Heart left ventricle (tissue), 16 donors: ENCODE measurements around the gene MC1R. TPM values are rescaled to one million over a fixed set of nuclear protein-coding genes. Genes with fewer than 3 reads are reported as not detected.

Experiments used
- ATAC-seq, 4 donors: fragments of 200-7000 bp; cut with Tn5 transposase; one replicate each; pipeline ENCODE4 v1.9.1; 2020 to 2022; ENCODE audit warnings: moderate library complexity in 4 of 4, mild to moderate bottlenecking in 3 of 4, moderate number of reproducible peaks in 1 of 4
- DNase-seq, 5 donors: peaks; one replicate each; pipeline ENCODE4 v3.0.0-alpha.2; 2020
- H3K27ac ChIP-seq, 12 donors: fragments of 200-600 bp; sonication (generic) in 4 of 12; one replicate each; pipeline versions ENCODE4 v1.5.0 to v1.8.0; 2016 to 2022; ENCODE audit warnings: mild to moderate bottlenecking in 2 of 12
- H3K27me3 ChIP-seq, 9 donors: fragments of 200-600 bp; sonication (generic) in 2 of 9; one replicate each; pipeline versions ENCODE4 v1.5.1 to v1.8.0; 2016 to 2022; ENCODE audit warnings: mild to moderate bottlenecking in 3 of 9
- H3K36me3 ChIP-seq, 9 donors: fragments of 200-600 bp; sonication (generic) in 2 of 9; one replicate each; pipeline versions ENCODE4 v1.5.0 to v1.8.0; 2018 to 2022; ENCODE audit warnings: mild to moderate bottlenecking in 2 of 9
- H3K4me1 ChIP-seq, 12 donors: fragments of 200-600 bp; sonication (generic) in 4 of 12; one replicate each; pipeline versions ENCODE4 v1.5.0 to v1.8.0; 2016 to 2022; ENCODE audit warnings: mild to moderate bottlenecking in 3 of 12
- H3K4me3 ChIP-seq, 12 donors: fragments of 200-600 bp; sonication (generic) in 4 of 12; one replicate each; pipeline versions ENCODE4 v1.5.0 to v1.8.0; 2017 to 2022; ENCODE audit warnings: mild to moderate bottlenecking in 9 of 12, moderate library complexity in 4 of 12
- H3K9me3 ChIP-seq, 12 donors: fragments of 200-600 bp; sonication (generic) in 4 of 12; one replicate each; pipeline versions ENCODE4 v1.5.0 to v1.8.0; 2016 to 2022; ENCODE audit warnings: mild to moderate bottlenecking in 1 of 12
- CTCF ChIP-seq, 12 donors: fragments of 200-600 bp; sonication (generic) in 4 of 12; IDR thresholded peaks; one replicate each; pipeline versions ENCODE4 v1.5.0 to v1.8.0; 2018 to 2022; ENCODE audit warnings: antibody characterized with exemption in 12 of 12, mild to moderate bottlenecking in 5 of 12
- POLR2A ChIP-seq, 2 donors: fragments of 450-650 bp; IDR thresholded peaks; one replicate each; pipeline ENCODE4 v1.6.1; 2017; ENCODE audit warnings: antibody characterized with exemption in 2 of 2, mild to moderate bottlenecking in 2 of 2, moderate library complexity in 2 of 2
- WGBS, 4 donors: extraction: QIAGEN DNeasy Blood & Tissue Kit in 2 of 4; methylation state at CpG; one replicate each; pipeline versions ENCODE4 v1.1.5 to v1.1.7; 2013 to 2018; 5-methylcytosine and 5-hydroxymethylcytosine counted together
- intact Hi-C, 10 donors: fragments of 100-400 bp; cut with DNase I; formaldehyde crosslinking; loops; one replicate each; pipeline versions ENCODE4 v1.11.1 to v1.14.2; 2022
- polyA plus RNA-seq, 2 donors: library from polyadenylated mRNA; stranded (reverse); fragments of 200-250 nt; gene quantifications; one replicate each; pipeline ENCODE4 v1.2.3, GENCODE V29; 2013
- total RNA-seq, 9 donors: library from RNA; depleted of rRNA in 2 of 9; stranded (reverse); fragments of >200 nt in 2 of 9; fragmentation: NEBNext Ultra II Directional in 3 of 9; extraction: Animal tissue kit (Norgen Biotek cat#: 25700) in 3 of 9; gene quantifications; one replicate each; pipeline versions ENCODE4 v1.1.0 to v1.2.4, GENCODE V29; 2016 to 2023
- donor health status: ischemic (EF 13 %, LVEDD 7.1; RV severe dilation, severe dysfunction).
- donor health status: healthy with polysubstance abuse.
- donor health status: DM: no; HTN: yes; CAD: no.
- donor health status: DM: no; HTN: no; CAD: no.
- donor health status: ischemic (EF 25% LVEDD 6.9; RV normal size, moderate dysfunction).
- donor health status: ischemic (EF 25% LVEDD 5.7; RV mildly dilated, moderate dysfunction).
- donor health status: healthy.
- donor health status: DM: yes; HTN: yes; CAD: no.
- donor health status: ischemic (EF 35%, LVEDD 5.7; RV mildly dilated, moderate dysfunction).
- donor health status: nonischemic (EF 11% LVEDD 7.7; RV severe dilation, severe dysfunction).
- donor health status: DM: yes; HTN: yes; CAD: no.
- donor health status: PGD.
- donor health status: ischemic (EF 29% LVEDD 5.4; RV normal size, mild dysfunction).
- donor health status: nonischemic (EF 23%, LVEDD 6.1; RV moderate dilation, normal function).

The MC1R gene
- total and polyA plus RNA-seq, 11 donors = 0.42 to 2.1 (median 1.3) TPM

- Histone ChIP-seq H3K27ac (peak overlapping the region in 1 of 12 donors; percentile 29), H3K4me3 (no peak overlapping the region), H3K36me3 (peaks cover 0 to 22% (median 8%) of the 10 kb centered on the region in 9 donors), H3K27me3 (no peaks in the 10 kb centered on the region), H3K9me3 (peaks cover 0 to 6% (median 0%) of the 10 kb centered on the region in 12 donors), H3K4me1 (peaks cover 0 to 49% (median 28%) of the 10 kb centered on the region in 12 donors)
- WGBS, 4 donors = 89 to 94% (median 92%) methylated on average over 6 of the region's 6 CpGs
- TF ChIP-seq CTCF (IDR thresholded peaks at IDR 0.05) (no peak), POLR2A (IDR thresholded peaks at IDR 0.05) (no peak)
- ATAC-seq (no peak), DNase-seq (no peak)
- intact Hi-C loops = loop anchor here in 2 of 10 donors (5.0 to 10.0 kb wide), 2 partner anchors 52 to 95 kb away; partner anchors contain the start of gene TCF25 (in 1 of the 2)
Measured at GRCh38 chr16:89969741-89970410, 51.2 kb downstream of the MC1R start.

Other genes starting within 250 kb of the MC1R start
- 10 to 100 TPM; 16.1 to 31.4 (median 20.0) TPM for gene CDK10, start 232.2 kb upstream of the MC1R start, total RNA-seq
- gene CDK10, start 232.2 kb upstream of the MC1R start, polyA plus RNA-seq = 10 to 100 TPM; 22.9 to 30.7 TPM
- 10 to 100 TPM in 1 of 9 donors, 1 to 10 TPM in 8; 2.0 to 14.1 (median 4.0) TPM for gene SPATA2L, start 217.2 kb upstream of the MC1R start, total RNA-seq
- gene SPATA2L, start 217.2 kb upstream of the MC1R start, polyA plus RNA-seq = 10 to 100 TPM in 1 of 2 donors, 1 to 10 TPM in 1; 1.9 to 15.0 TPM
- gene VPS9D1, start 198.0 kb upstream of the MC1R start, total RNA-seq = 10 to 100 TPM in 6 of 9 donors, 1 to 10 TPM in 3; 7.6 to 17.0 (median 11.0) TPM
- gene VPS9D1, start 198.0 kb upstream of the MC1R start, polyA plus RNA-seq = 10 to 100 TPM in 1 of 2 donors, 1 to 10 TPM in 1; 7.3 to 20.2 TPM
- gene ZNF276, start 197.3 kb upstream of the MC1R start, total RNA-seq = 10 to 100 TPM in 8 of 9 donors, 1 to 10 TPM in 1; 9.4 to 19.9 (median 12.7) TPM
- gene ZNF276, start 197.3 kb upstream of the MC1R start, polyA plus RNA-seq = 10 to 100 TPM; 12.2 to 14.0 TPM
- gene FANCA, start 102.2 kb upstream of the MC1R start, total RNA-seq = 10 to 100 TPM in 1 of 9 donors, 1 to 10 TPM in 4, under 1 TPM in 4; 0.50 to 10.1 (median 1.0) TPM
- 1 to 10 TPM; 1.1 to 4.0 TPM for gene FANCA, start 102.2 kb upstream of the MC1R start, polyA plus RNA-seq
- 1 to 10 TPM in 6 of 9 donors, under 1 TPM in 3; 0.31 to 2.3 (median 1.3) TPM for gene SPIRE2, start 90.4 kb upstream of the MC1R start, total RNA-seq
- gene SPIRE2, start 90.4 kb upstream of the MC1R start, polyA plus RNA-seq = under 1 TPM; 0.53 to 0.55 TPM
- gene TCF25, start 45.3 kb upstream of the MC1R start, total RNA-seq = 100 to 1,000 TPM in 5 of 9 donors, 10 to 100 TPM in 4; 75.8 to 115 (median 101) TPM
- 10 to 100 TPM; 52.5 to 96.4 TPM for gene TCF25, start 45.3 kb upstream of the MC1R start, polyA plus RNA-seq
- 10 to 100 TPM in 2 of 9 donors, 1 to 10 TPM in 7; 1.2 to 18.1 (median 4.1) TPM for gene TUBB3, start 4.5 kb downstream of the MC1R start, total RNA-seq
- 1 to 10 TPM in 1 of 2 donors, under 1 TPM in 1; 0.19 to 9.1 TPM for gene TUBB3, start 4.5 kb downstream of the MC1R start, polyA plus RNA-seq
- 10 to 100 TPM; 29.0 to 89.3 (median 36.1) TPM for gene DEF8, start 29.9 kb downstream of the MC1R start, total RNA-seq
- gene DEF8, start 29.9 kb downstream of the MC1R start, polyA plus RNA-seq = 10 to 100 TPM; 57.1 to 68.8 TPM
- gene DBNDD1, start 100.6 kb downstream of the MC1R start, total RNA-seq = 10 to 100 TPM in 1 of 9 donors, 1 to 10 TPM in 8; 2.3 to 16.0 (median 5.5) TPM
- 1 to 10 TPM; 1.4 to 3.8 TPM for gene DBNDD1, start 100.6 kb downstream of the MC1R start, polyA plus RNA-seq
- not detected for gene PRDM7, start 158.5 kb downstream of the MC1R start, total RNA-seq
- not detected for gene PRDM7, start 158.5 kb downstream of the MC1R start, polyA plus RNA-seq